Heart left ventricle (tissue), 13 donors: Measurements from ENCODE around the gene LCMT2.

Experiments used
- CTCF ChIP-seq, 12 donors: fragments of 200-600 bp; sonication (generic) in 4 of 12; IDR thresholded peaks; one replicate each; pipeline versions ENCODE4 v1.5.0 to v1.8.0; 2018 to 2022; ENCODE audit warnings: antibody characterized with exemption in 12 of 12, mild to moderate bottlenecking in 5 of 12
- POLR2A ChIP-seq, 2 donors: fragments of 450-650 bp; IDR thresholded peaks; one replicate each; pipeline ENCODE4 v1.6.1; 2017; ENCODE audit warnings: antibody characterized with exemption in 2 of 2, mild to moderate bottlenecking in 2 of 2, moderate library complexity in 2 of 2
- donor health status: ischemic (EF 13 %, LVEDD 7.1; RV severe dilation, severe dysfunction).
- donor health status: DM: no; HTN: yes; CAD: no.
- donor health status: DM: no; HTN: no; CAD: no.
- donor health status: ischemic (EF 25% LVEDD 6.9; RV normal size, moderate dysfunction).
- donor health status: ischemic (EF 25% LVEDD 5.7; RV mildly dilated, moderate dysfunction).
- donor health status: ischemic (EF 35%, LVEDD 5.7; RV mildly dilated, moderate dysfunction).
- donor health status: nonischemic (EF 11% LVEDD 7.7; RV severe dilation, severe dysfunction).
- donor health status: DM: yes; HTN: yes; CAD: no.
- donor health status: PGD.
- donor health status: ischemic (EF 29% LVEDD 5.4; RV normal size, mild dysfunction).
- donor health status: nonischemic (EF 23%, LVEDD 6.1; RV moderate dilation, normal function).

DNA sequence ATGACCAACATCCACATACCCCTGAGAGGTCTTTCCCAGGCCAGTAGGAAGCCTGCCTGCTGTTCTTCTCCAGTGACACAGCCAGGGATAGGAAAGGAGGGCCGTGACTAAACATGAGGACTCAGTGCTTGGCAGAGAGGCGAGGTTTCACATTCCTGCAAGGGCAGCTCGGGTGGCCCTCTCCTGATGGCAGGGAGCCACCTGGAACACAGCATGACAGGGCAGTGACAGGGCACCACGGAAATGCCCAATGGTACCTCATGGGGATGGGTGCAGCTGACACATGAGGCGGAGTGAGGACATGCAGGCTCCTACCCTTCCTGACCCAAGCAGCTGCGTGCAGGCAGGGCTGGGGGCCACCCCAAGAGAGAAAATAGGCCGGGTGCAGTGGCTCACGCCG, 56.2 kb downstream of the LCMT2 start:
- no peak for TF ChIP-seq CTCF (IDR thresholded peaks at IDR 0.05)
- TF ChIP-seq POLR2A (IDR thresholded peaks at IDR 0.05), result no peak
